Gastrocnemius medialis (tissue), 4 donors: ENCODE results near the gene PGAP6.

Experiments
- POLR2A ChIP-seq, 2 donors: fragments of 450-650 bp; IDR thresholded peaks; one replicate each; pipeline ENCODE4 v1.6.1; 2017; ENCODE audit warnings: antibody characterized with exemption in 2 of 2, mild to moderate bottlenecking in 2 of 2, moderate library complexity in 2 of 2
- TF ChIP-seq, protein P1 (sequence below), 5 experiments: fragments of 450-650 bp in 3 of 5; fragments of 200-600 bp in 2 of 5; sonication (generic) in 2 of 5; IDR thresholded peaks in 4 of 5; conservative IDR thresholded peaks in 1 of 5; 1 replicate in 4 of 5; 2 replicates in 1 of 5; pipeline ENCODE4 v1.5.1; 2016 to 2019; ENCODE audit warnings: antibody characterized with exemption in 5 of 5, mild to moderate bottlenecking in 3 of 5, moderate library complexity in 3 of 5

DNA sequence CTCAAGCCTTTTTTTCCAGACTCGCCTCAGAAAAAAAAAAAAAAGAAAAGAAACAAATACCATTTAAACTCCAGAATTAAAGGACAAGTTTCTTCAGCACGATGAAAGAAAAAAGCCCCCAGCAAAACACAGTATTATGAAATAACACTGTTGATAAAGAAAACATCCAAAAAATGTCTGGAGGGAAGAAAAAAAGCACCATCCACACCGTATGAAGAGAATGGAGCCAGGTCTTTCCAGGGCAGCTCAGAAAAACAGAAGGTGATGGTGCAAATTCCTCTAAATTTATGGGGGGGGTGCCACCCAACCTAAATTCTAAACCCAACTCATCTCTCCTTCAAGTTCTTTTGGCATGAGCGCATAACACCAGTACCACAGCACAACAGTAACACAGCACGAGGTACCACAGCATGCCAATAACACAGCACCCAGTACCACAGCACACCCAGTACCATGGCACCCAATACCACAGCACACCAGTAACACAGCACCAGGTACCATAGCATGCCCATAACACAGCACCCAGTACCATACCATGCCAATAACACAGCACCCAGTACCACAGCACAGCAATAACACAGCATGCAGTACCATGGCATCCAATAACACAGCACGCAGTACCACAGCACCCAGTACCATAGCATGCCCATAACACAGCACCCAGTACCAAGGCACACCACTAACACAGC, 48.2 kb downstream of the PGAP6 start:
- TF ChIP-seq, protein P1, sequence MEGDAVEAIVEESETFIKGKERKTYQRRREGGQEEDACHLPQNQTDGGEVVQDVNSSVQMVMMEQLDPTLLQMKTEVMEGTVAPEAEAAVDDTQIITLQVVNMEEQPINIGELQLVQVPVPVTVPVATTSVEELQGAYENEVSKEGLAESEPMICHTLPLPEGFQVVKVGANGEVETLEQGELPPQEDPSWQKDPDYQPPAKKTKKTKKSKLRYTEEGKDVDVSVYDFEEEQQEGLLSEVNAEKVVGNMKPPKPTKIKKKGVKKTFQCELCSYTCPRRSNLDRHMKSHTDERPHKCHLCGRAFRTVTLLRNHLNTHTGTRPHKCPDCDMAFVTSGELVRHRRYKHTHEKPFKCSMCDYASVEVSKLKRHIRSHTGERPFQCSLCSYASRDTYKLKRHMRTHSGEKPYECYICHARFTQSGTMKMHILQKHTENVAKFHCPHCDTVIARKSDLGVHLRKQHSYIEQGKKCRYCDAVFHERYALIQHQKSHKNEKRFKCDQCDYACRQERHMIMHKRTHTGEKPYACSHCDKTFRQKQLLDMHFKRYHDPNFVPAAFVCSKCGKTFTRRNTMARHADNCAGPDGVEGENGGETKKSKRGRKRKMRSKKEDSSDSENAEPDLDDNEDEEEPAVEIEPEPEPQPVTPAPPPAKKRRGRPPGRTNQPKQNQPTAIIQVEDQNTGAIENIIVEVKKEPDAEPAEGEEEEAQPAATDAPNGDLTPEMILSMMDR (IDR thresholded peaks at IDR 0.05 in 4 of 5, conservative IDR thresholded peaks at IDR 0.05 in 1 of 5), result no peak
- TF ChIP-seq POLR2A (IDR thresholded peaks at IDR 0.05), result no peak
